AG04450 (cell line): ENCODE results near the gene UCP2. TPM values are rescaled to one million over a fixed set of nuclear protein-coding genes. Genes with fewer than 3 reads are reported as not detected.

Experiments used
- CTCF ChIA-PET: fragments of 300-600, 350-600 bp; formaldehyde crosslinking; extraction: SDS; loops from one replicate; lab custom pipeline; 2022; ENCODE audit warnings: antibody characterized with exemption, inconsistent platforms; lab: Charles Lee
- POLR2A ChIA-PET: fragments of 350-600 bp; formaldehyde crosslinking; extraction: SDS; loops from one replicate; lab custom pipeline; 2021; ENCODE audit warnings: antibody characterized with exemption, inconsistent platforms; lab: Yijun Ruan, JAX
- DNase-seq: peaks from one replicate; pipeline ENCODE4 v3.0.0-alpha.2; 2011; ENCODE audit warnings: low read depth, low spot score
- H3K27ac ChIP-seq: one replicate; pipeline ENCODE4 v1.5.1; 2012; ENCODE audit warnings: low read depth, low read length, control low read depth
- H3K27me3 ChIP-seq: one replicate; pipeline ENCODE4 v1.6.0; 2012; ENCODE audit warnings: low read length; ENCODE audit not compliant: control insufficient read depth, insufficient read depth
- H3K4me3 ChIP-seq: 2 replicates; pipeline ENCODE4 v1.5.1; 2011; ENCODE audit warnings: mild to moderate bottlenecking, low read depth, low read length, control low read depth
- H3K9me3 ChIP-seq: 2 replicates; pipeline ENCODE4 v1.5.1; 2012; ENCODE audit warnings: low read length; ENCODE audit not compliant: control insufficient read depth, insufficient read depth
- polyA plus RNA-seq: library from polyadenylated mRNA; depleted of rRNA; stranded (reverse); fragments of >200 nt; gene quantifications from 2 replicates; pipeline ENCODE4 v1.2.3, GENCODE V29; 2011
- TF ChIP-seq, protein P1 (sequence below): IDR thresholded peaks from 2 replicates; pipeline ENCODE4 v1.5.1; 2011; ENCODE audit warnings: low read depth, low read length, control low read depth, inconsistent platforms

Gene UCP2
- polyA plus RNA-seq, 1 experiment, result 4.7 TPM

- Histone ChIP-seq H3K9me3 (no peaks in the 10 kb centered on the region), H3K27me3 (no peaks in the 10 kb centered on the region), H3K27ac (no peak overlapping the region), H3K4me3 (no peak overlapping the region)
- CTCF ChIA-PET, result no interaction called here
- DNase-seq, result no peak
- TF ChIP-seq, protein P1, sequence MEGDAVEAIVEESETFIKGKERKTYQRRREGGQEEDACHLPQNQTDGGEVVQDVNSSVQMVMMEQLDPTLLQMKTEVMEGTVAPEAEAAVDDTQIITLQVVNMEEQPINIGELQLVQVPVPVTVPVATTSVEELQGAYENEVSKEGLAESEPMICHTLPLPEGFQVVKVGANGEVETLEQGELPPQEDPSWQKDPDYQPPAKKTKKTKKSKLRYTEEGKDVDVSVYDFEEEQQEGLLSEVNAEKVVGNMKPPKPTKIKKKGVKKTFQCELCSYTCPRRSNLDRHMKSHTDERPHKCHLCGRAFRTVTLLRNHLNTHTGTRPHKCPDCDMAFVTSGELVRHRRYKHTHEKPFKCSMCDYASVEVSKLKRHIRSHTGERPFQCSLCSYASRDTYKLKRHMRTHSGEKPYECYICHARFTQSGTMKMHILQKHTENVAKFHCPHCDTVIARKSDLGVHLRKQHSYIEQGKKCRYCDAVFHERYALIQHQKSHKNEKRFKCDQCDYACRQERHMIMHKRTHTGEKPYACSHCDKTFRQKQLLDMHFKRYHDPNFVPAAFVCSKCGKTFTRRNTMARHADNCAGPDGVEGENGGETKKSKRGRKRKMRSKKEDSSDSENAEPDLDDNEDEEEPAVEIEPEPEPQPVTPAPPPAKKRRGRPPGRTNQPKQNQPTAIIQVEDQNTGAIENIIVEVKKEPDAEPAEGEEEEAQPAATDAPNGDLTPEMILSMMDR, result no peak
- POLR2A ChIA-PET, result no interaction called here
Observed at GRCh38 chr11:74013141-74013540, 30.5 kb upstream of the UCP2 start.

DNA sequence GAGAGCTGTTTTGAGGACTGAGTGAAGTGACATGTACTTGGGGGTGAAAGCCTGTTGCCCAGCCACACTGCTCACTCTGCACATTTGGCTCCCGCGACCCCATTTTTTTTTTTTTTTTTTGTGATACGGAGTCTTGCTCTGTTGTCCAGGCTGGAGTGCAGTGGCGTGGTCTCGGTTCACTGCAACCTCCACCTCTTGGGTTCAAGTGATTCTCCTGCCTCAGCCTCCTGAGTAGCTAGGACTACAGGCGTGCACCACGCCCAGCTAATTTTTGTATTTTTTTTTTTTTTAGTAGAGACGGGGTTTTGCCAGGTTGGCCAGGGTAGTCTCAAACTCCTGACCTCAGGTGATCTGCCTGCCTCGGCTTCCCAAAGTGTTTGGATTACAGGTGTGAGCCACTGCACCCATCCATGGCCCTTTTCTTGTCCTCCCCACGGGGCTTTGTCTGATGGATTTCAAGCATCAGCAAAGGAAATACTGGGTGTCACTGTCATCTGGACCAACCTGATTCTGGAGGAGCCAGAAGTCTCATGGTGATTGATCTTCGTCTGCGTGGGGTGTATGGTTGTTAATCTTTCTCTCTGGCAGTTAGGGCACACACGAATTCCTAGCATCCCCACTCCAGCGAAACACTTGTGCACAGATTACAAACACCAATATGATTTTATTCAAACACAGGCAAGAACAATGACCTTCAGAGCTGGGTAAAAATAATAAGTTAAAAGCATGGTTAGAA, 29.6 kb upstream of the UCP2 start:
- POLR2A ChIA-PET, result no interaction called here

DNA sequence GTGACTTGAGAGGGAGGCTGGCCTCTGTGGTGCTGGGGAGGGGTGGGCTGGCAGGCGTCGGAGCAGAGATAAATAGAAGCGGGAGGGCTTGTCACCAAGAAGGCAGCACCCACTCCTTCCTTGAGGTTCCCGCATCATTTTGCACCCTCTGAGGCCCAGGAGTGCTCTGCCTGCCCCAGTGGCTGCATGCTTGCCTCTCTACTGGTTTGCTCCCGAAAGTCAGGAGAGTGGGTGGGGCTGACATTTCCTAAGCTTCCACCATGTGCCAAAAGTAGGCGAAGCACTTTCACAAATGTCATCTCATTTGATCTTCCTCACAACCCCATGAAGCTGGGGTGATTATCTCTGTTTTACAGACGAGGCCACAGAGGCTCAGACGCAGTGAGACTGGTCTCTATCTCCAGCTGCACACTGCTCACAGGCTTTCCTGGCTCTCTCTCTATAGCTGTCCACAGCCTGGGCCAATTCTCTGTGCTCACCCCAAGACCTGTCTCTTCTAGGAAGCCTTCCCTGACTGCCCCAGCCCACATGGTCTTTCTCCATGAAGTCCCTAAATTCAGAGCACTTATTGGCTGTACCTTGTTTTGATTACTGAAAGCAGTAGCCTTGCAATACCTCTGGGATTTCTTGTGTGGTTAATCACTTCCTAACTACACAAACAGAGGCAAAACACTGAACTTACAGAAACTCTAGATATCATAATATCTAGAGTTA, 28.9 kb upstream of the UCP2 start:
- ChIA-PET POLR2A (no interaction called here), CTCF (no interaction called here)
- Histone ChIP-seq H3K27ac (no peak overlapping the region), H3K9me3 (no peaks in the 10 kb centered on the region), H3K4me3 (no peak overlapping the region), H3K27me3 (no peaks in the 10 kb centered on the region)
- TF ChIP-seq, protein P1, result no peak
- no peak for DNase-seq

More for the DNA sequence above, 29.6 kb upstream of the UCP2 start:
- Histone ChIP-seq H3K4me3 (no peak overlapping the region), H3K9me3 (no peaks in the 10 kb centered on the region), H3K27me3 (no peaks in the 10 kb centered on the region), H3K27ac (no peak overlapping the region)
- TF ChIP-seq, protein P1, result no peak
- CTCF ChIA-PET, result no interaction called here
- DNase-seq, result no peak

DNA sequence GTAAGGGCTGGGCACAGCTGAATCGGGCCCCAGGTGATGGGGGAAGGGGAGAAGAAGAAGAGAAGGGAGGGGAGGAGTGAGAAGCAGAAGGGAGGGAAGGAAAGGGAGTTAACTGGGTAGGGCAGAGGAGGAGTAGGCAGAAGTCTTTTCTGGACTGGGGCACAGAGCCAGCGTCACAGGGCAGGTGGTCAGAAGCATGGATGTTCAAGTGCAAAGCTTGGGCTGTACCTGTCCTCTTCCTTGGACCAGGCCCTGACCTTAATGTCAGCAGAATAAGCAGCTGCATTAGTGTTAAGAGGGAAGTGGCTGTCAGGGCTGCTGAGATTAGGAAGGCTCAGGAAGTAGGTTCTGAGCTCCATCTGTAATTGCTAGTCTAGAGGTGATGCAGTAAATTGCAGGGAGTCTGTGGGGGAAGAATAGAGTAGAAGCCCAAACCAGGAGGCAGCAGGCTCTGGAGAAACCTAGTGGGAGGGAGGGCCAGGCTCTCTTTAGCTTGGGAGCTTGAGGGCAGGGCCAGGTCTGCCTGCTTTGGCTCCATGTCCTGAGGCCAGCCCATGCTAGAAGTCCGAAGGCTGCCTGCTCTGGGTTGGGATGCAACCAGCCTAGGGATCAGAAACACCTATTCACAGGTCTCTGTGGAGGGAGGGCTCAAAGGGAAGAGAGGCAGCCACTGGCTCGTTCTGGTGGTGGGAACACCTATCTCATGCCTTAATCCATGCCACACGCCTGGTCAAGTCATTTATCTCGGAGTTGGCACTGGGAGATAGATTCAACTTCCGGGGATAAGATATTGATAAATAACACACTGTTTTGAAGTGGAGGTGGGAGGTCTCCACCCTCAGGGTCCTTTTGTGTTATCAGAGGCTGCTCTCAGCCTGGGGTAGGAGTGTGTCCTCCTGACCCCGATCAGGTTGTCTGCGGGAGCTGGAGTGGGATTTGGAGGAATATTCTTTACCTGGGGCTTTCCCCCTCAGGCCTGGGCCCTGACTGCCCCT, 28.0 kb upstream of the UCP2 start:
- no peak overlapping the region for H3K4me3 ChIP-seq
- ChIA-PET CTCF (interaction anchor here (0.6 kb wide), 1 partner anchor 46 kb away, joined by 3 read pairs; no protein-coding TSS in a partner anchor), POLR2A (no interaction called here)
- TF ChIP-seq, protein P1, result no peak
- DNase-seq, result no peak
- no peak overlapping the region for H3K27ac ChIP-seq
- H3K27me3 ChIP-seq, result no peaks in the 10 kb centered on the region
- H3K9me3 ChIP-seq, result no peaks in the 10 kb centered on the region; the same call in 1 of the 2 replicates
